Naive thymus-derived CD4-positive, alpha-beta T cell (primary cell): ENCODE measurements around the gene THSD4. TPM values are rescaled to one million over a fixed set of nuclear protein-coding genes. Genes with fewer than 3 reads are reported as not detected.
"Not testable (repeated sequence)": the region's sequence is repeated elsewhere in the genome, so short reads cannot be mapped to it uniquely, and the experiment has no call there.

Experiments used
- ATAC-seq: fragments of 150-1000 bp; cut with Tn5 transposase; 2 replicates; pipeline ENCODE4 v1.10.0; 2021; ENCODE audit warnings: mild to moderate bottlenecking, moderate library complexity
- CTCF ChIA-PET: fragments of 350-600 bp; sonication (Branson Sonifier 250); formaldehyde crosslinking; loops from one replicate; lab custom pipeline; 2021; ENCODE audit warnings: antibody characterized with exemption; lab: Charles Lee
- POLR2A ChIA-PET: fragments of 350-600 bp; sonication (Branson Sonifier 250); formaldehyde crosslinking; loops from one replicate; lab custom pipeline; 2021; ENCODE audit warnings: antibody characterized with exemption, inconsistent platforms; lab: Charles Lee
- DNase-seq, 9 donors: peaks; one replicate each; pipeline versions ENCODE4 v3.0.0 to v3.0.0-alpha.2; 2020 to 2022; ENCODE audit warnings: mixed read lengths in 1 of 9
- H3K27ac ChIP-seq: one replicate; pipeline ENCODE4 v1.7.0; 2013; ENCODE audit warnings: mild to moderate bottlenecking, low read depth, low read length, moderate library complexity
- H3K27me3 ChIP-seq, 2 donors: one replicate each; pipeline ENCODE4 v1.7.0; 2013; ENCODE audit warnings: low read length in 2 of 2, mild to moderate bottlenecking in 2 of 2, moderate library complexity in 2 of 2; ENCODE audit not compliant: control insufficient read depth in 2 of 2, insufficient read depth in 2 of 2
- H3K36me3 ChIP-seq, 3 experiments: 1 replicate in 2 of 3; 2 replicates in 1 of 3; pipeline ENCODE4 v1.7.0; 2013; ENCODE audit warnings: low read length in 3 of 3, mild to moderate bottlenecking in 3 of 3, moderate library complexity in 1 of 3; ENCODE audit not compliant: insufficient read depth in 3 of 3, control insufficient read depth in 2 of 3
- H3K4me1 ChIP-seq, 2 donors: one replicate each; pipeline ENCODE4 v1.7.0; 2013; ENCODE audit warnings: low read length in 2 of 2, mild to moderate bottlenecking in 2 of 2, moderate library complexity in 1 of 2; ENCODE audit not compliant: control insufficient read depth in 2 of 2, insufficient read depth in 2 of 2
- H3K4me3 ChIP-seq: 2 replicates; pipeline ENCODE4 v1.7.0; 2013; ENCODE audit warnings: mild to moderate bottlenecking, low read length
- H3K9me3 ChIP-seq, 3 experiments: 1 replicate in 2 of 3; 2 replicates in 1 of 3; pipeline ENCODE4 v1.7.0; 2013; ENCODE audit warnings: low read length in 3 of 3; ENCODE audit not compliant: control insufficient read depth in 2 of 3
- H3K27ac Mint-ChIP-seq, 9 donors: one replicate each; pipeline ENCODE4 v1.8.0; 2020 to 2022; ENCODE audit warnings: mixed read lengths in 9 of 9, mild to moderate bottlenecking in 8 of 9, moderate library complexity in 5 of 9, inconsistent platforms in 2 of 9
- H3K27me3 Mint-ChIP-seq, 5 donors: one replicate each; pipeline ENCODE4 v1.8.0; 2021 to 2022; ENCODE audit warnings: mixed read lengths in 5 of 5, mild to moderate bottlenecking in 1 of 5
- H3K36me3 Mint-ChIP-seq, 5 donors: one replicate each; pipeline ENCODE4 v1.8.0; 2020 to 2022; ENCODE audit warnings: mixed read lengths in 5 of 5, mild to moderate bottlenecking in 3 of 5, inconsistent platforms in 1 of 5
- H3K4me1 Mint-ChIP-seq, 7 donors: one replicate each; pipeline ENCODE4 v1.8.0; 2020 to 2022; ENCODE audit warnings: mixed read lengths in 7 of 7, mild to moderate bottlenecking in 3 of 7, inconsistent platforms in 1 of 7
- H3K4me3 Mint-ChIP-seq, 10 donors: one replicate each; pipeline ENCODE4 v1.8.0; 2020 to 2022; ENCODE audit warnings: mild to moderate bottlenecking in 10 of 10, mixed read lengths in 10 of 10, moderate library complexity in 6 of 10, inconsistent platforms in 2 of 10
- H3K9me3 Mint-ChIP-seq, 11 donors: one replicate each; pipeline ENCODE4 v1.8.0; 2020 to 2022; ENCODE audit warnings: mixed read lengths in 11 of 11, mild to moderate bottlenecking in 4 of 11, inconsistent platforms in 1 of 11, moderate library complexity in 1 of 11
- intact Hi-C, 2 donors: fragments of 100-400 bp; cut with micrococcal nuclease; formaldehyde crosslinking; loops; one replicate each; pipeline ENCODE4 v1.15.1; 2023
- polyA plus RNA-seq, 2 donors: library from polyadenylated mRNA; unstranded; fragments of 300-500 nt; fragmentation: Illumina TruSeq; gene quantifications; one replicate each; pipeline ENCODE4 v1.2.3, GENCODE V29; 2021
- total RNA-seq, 6 experiments: library from RNA in 5 of 6; stranded (reverse) in 5 of 6; gene quantifications; 1 replicate in 5 of 6; 2 replicates in 1 of 6; pipeline ENCODE4 v1.2.3 and lab custom pipeline; 2021 to 2026

THSD4 gene
- total and polyA plus RNA-seq, 7 experiments from 2014 or later, result not detected

DNA sequence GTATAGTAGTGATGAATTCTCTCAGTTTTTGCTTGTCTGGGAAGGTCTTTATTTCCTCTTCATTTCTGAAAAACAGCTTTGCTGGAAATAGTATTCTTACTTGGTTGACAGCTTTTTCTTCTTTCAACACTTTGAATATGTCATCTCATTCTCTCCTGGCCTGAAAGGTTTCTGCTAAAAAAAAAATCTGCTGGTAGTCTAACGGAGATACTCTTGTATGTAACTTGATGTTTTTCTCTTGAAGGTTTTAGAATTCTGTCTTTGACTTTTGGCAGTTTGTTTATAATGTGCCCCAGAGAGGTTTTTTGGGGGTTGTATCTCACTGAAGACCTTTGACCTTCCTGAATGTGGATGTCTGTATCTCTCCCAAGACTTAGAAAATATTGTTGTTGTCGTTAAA, 47.0 kb downstream of the THSD4 start:
- POLR2A ChIA-PET, result no interaction called here
- Mint-ChIP-seq H3K9me3 (peaks cover 0 to 25% (median 17%) of the 10 kb centered on the region in 11 donors), H3K27ac (no peak overlapping the region), H3K27me3 (peaks cover 0 to 64% (median 51%) of the 10 kb centered on the region in 5 donors), H3K4me3 (no peak overlapping the region), H3K36me3 (peaks cover 0 to 4% (median 0%) of the 10 kb centered on the region in 5 donors), H3K4me1 (no peaks in the 10 kb centered on the region)
- ATAC-seq (no peak), DNase-seq (no peak)
- H3K4me1 ChIP-seq, result no peaks in the 10 kb centered on the region
- CTCF ChIA-PET, result no interaction called here
- no peak overlapping the region for H3K27ac ChIP-seq
- no peak overlapping the region for H3K4me3 ChIP-seq
- no peaks in the 10 kb centered on the region for H3K27me3 ChIP-seq
- no peaks in the 10 kb centered on the region for H3K36me3 ChIP-seq
- intact Hi-C loops, result no loop called here
- no peaks in the 10 kb centered on the region for H3K9me3 ChIP-seq

DNA sequence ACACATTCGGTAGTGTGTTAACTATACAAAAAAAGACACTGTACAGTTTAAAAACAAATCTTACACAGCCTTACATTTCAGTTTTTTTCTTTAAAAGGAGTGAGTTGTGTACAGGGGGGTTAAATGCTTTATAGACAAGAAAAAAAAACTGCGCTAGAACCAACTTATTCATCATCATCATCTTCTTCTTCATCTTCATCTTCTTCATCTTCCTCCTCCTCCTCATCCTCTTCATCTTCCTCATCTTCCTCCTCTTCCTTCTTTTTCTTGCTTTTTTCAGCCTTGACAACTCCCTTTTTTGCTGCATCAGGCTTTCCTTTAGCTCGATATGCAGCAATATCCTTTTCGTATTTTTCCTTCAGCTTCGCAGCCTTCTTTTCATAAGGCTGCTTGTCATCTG, 49.3 kb downstream of the THSD4 start:
- H3K27ac Mint-ChIP-seq, H3K4me3 ChIP-seq, H3K9me3 ChIP-seq, H3K4me3 Mint-ChIP-seq, H3K27me3 ChIP-seq, H3K4me1 ChIP-seq, H3K36me3 ChIP-seq, POLR2A ChIA-PET, ATAC-seq, intact Hi-C loops, H3K36me3 Mint-ChIP-seq, CTCF ChIA-PET, H3K27ac ChIP-seq, H3K4me1 Mint-ChIP-seq, DNase-seq: not testable (repeated sequence)
- peaks cover 0 to 32% (median 20%) of the 10 kb centered on the region in 11 donors for H3K9me3 Mint-ChIP-seq
- peaks cover 0 to 70% (median 59%) of the 10 kb centered on the region in 5 donors for H3K27me3 Mint-ChIP-seq

- Mint-ChIP-seq H3K27ac (no peak overlapping the region), H3K4me3 (no peak overlapping the region)
Observed at GRCh38 chr15:71167445-71168165, 52.3 kb downstream of the THSD4 start.

GRCh38 chr15:71168166-71168834, 53.0 kb downstream of the THSD4 start:
- Mint-ChIP-seq H3K4me1 (no peaks in the 10 kb centered on the region), H3K27me3 (peaks cover 0 to 52% (median 42%) of the 10 kb centered on the region in 5 donors), H3K36me3 (peaks cover 0 to 4% (median 0%) of the 10 kb centered on the region in 5 donors), H3K27ac (no peak overlapping the region), H3K9me3 (peaks cover 0 to 44% (median 13%) of the 10 kb centered on the region in 11 donors), H3K4me3 (no peak overlapping the region)
- no peaks in the 10 kb centered on the region for H3K36me3 ChIP-seq
- no peak overlapping the region for H3K27ac ChIP-seq
- H3K4me1 ChIP-seq, result no peaks in the 10 kb centered on the region
- H3K9me3 ChIP-seq, result no peaks in the 10 kb centered on the region
- POLR2A ChIA-PET, result no interaction called here
- H3K4me3 ChIP-seq, result no peak overlapping the region
- no peaks in the 10 kb centered on the region for H3K27me3 ChIP-seq
- DNase-seq, result no peak
- CTCF ChIA-PET, result no interaction called here
- ATAC-seq, result no peak
- intact Hi-C loops, result no loop called here

More at GRCh38 chr15:71167445-71168165, 52.3 kb downstream of the THSD4 start:
- ATAC-seq (no peak), DNase-seq (no peak)
- Histone ChIP-seq H3K9me3 (no peaks in the 10 kb centered on the region), H3K4me1 (no peaks in the 10 kb centered on the region), H3K36me3 (no peaks in the 10 kb centered on the region), H3K27me3 (no peaks in the 10 kb centered on the region), H3K27ac (no peak overlapping the region), H3K4me3 (no peak overlapping the region)
- H3K4me1 Mint-ChIP-seq, result no peaks in the 10 kb centered on the region
- H3K36me3 Mint-ChIP-seq, result peaks cover 0 to 4% (median 0%) of the 10 kb centered on the region in 5 donors
- ChIA-PET POLR2A (no interaction called here), CTCF (no interaction called here)
- peaks cover under 1 to 43% (median 16%) of the 10 kb centered on the region in 11 donors for H3K9me3 Mint-ChIP-seq
- intact Hi-C loops, result no loop called here
- peaks cover 0 to 54% (median 47%) of the 10 kb centered on the region in 5 donors for H3K27me3 Mint-ChIP-seq

GRCh38 chr15:71170163-71170562, 54.9 kb downstream of the THSD4 start:
- no peaks in the 10 kb centered on the region for H3K27me3 ChIP-seq
- Mint-ChIP-seq H3K9me3 (peaks cover 5 to 52% (median 18%) of the 10 kb centered on the region in 11 donors), H3K36me3 (peaks cover 0 to 10% (median 4%) of the 10 kb centered on the region in 5 donors), H3K27me3 (peaks cover 0 to 56% (median 44%) of the 10 kb centered on the region in 5 donors), H3K27ac (no peak overlapping the region), H3K4me1 (no peaks in the 10 kb centered on the region), H3K4me3 (no peak overlapping the region)
- H3K27ac ChIP-seq, result no peak overlapping the region
- ChIA-PET POLR2A (no interaction called here), CTCF (no interaction called here)
- H3K36me3 ChIP-seq, result no peaks in the 10 kb centered on the region
- H3K4me3 ChIP-seq, result no peak overlapping the region
- H3K9me3 ChIP-seq, result no peaks in the 10 kb centered on the region
- no peaks in the 10 kb centered on the region for H3K4me1 ChIP-seq
- ATAC-seq (no peak), DNase-seq (no peak)
- intact Hi-C loops, result no loop called here

DNA sequence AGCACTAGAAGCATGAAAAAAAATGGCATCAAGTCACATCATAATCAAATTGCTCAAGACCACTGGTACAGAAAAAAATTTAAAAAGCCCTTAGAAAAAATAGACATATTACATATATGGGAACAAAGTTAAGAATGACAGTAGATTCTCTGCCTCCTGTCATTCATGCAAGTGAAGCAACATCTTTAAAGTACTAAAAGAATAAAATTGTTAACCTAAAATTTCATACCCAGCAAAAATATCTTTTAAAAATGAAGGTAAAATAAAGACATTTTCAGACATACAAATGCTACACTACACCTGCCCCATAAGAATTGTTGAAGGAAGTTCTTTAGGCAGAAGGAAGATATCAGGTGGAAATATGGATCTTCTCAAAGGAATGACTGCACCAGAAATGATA, 55.9 kb downstream of the THSD4 start:
- DNase-seq (no peak), ATAC-seq (no peak)
- Histone ChIP-seq H3K9me3 (no peaks in the 10 kb centered on the region), H3K27me3 (no peaks in the 10 kb centered on the region), H3K36me3 (no peaks in the 10 kb centered on the region), H3K27ac (no peak overlapping the region), H3K4me3 (no peak overlapping the region), H3K4me1 (no peaks in the 10 kb centered on the region)
- H3K36me3 Mint-ChIP-seq, result peaks cover 0 to 10% (median 4%) of the 10 kb centered on the region in 5 donors
- H3K27ac Mint-ChIP-seq, result no peak overlapping the region
- H3K4me3 Mint-ChIP-seq, result no peak overlapping the region
- intact Hi-C loops, result no loop called here
- peaks cover 5 to 52% (median 18%) of the 10 kb centered on the region in 11 donors for H3K9me3 Mint-ChIP-seq
- POLR2A ChIA-PET, result no interaction called here
- CTCF ChIA-PET, result no interaction called here
- H3K27me3 Mint-ChIP-seq, result peaks cover 0 to 48% (median 35%) of the 10 kb centered on the region in 5 donors
- no peaks in the 10 kb centered on the region for H3K4me1 Mint-ChIP-seq
